ENCODE data around the gene PCCA.

- TF ChIP-seq CTCF (IDR thresholded peaks at IDR 0.05; ENCODE audit: insufficient read depth, low read length, poor library complexity, severe bottlenecking) (no peak), EZH2phosphoT487 (conservative IDR thresholded peaks at IDR 0.05; ENCODE audit: low read length) (no peak)
Measured at GRCh38 chr13:100564444-100565223, 475.7 kb downstream of the PCCA start.
